HL-60/S4 (cell line): ENCODE results near the gene BCL2.

Experiments used
- in situ Hi-C: fragments of 300-500 bp; cut with MboI; formaldehyde crosslinking; loops from 2 replicates; pipeline ENCODE4 v1.14.3; 2022; ENCODE audit warnings: low sequenced_read_pairs

The BCL2 gene

DNA sequence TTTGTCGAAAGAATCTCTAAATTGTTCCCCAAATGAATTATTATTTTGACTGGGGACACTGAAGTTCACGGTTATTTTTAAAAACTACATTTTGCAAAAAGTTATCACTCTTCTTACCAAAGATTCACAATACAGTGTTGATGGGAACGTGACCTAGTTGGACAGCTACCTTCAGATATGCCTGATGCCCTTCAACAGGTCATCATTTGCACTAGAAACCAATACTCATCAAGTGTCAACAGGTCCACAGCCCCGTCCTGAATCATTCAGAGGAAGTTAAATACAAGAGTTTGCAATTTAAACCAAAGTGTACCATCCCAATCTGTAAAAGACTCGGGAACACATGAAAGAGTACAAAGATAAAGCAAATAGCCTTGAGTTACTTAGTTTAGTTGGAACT is 28.3 kb downstream of the BCL2 start:
- in situ Hi-C loops = no loop called here

- in situ Hi-C loops = no loop called here
Observed at GRCh38 chr18:63290821-63291200, 28.8 kb downstream of the BCL2 start.

GRCh38 chr18:63290166-63290820 is 29.3 kb downstream of the BCL2 start:
- in situ Hi-C loops = no loop called here

GRCh38 chr18:63288311-63288710 is 31.3 kb downstream of the BCL2 start:
- in situ Hi-C loops = no loop called here

GRCh38 chr18:63287691-63288220 is 31.8 kb downstream of the BCL2 start:
- in situ Hi-C loops = no loop called here

GRCh38 chr18:63286926-63287325 is 32.6 kb downstream of the BCL2 start:
- in situ Hi-C loops = no loop called here

GRCh38 chr18:63284827-63285733 is 34.5 kb downstream of the BCL2 start:
- in situ Hi-C loops = no loop called here

- in situ Hi-C loops = no loop called here
Observed at GRCh38 chr18:63284173-63284799, 35.3 kb downstream of the BCL2 start.

DNA sequence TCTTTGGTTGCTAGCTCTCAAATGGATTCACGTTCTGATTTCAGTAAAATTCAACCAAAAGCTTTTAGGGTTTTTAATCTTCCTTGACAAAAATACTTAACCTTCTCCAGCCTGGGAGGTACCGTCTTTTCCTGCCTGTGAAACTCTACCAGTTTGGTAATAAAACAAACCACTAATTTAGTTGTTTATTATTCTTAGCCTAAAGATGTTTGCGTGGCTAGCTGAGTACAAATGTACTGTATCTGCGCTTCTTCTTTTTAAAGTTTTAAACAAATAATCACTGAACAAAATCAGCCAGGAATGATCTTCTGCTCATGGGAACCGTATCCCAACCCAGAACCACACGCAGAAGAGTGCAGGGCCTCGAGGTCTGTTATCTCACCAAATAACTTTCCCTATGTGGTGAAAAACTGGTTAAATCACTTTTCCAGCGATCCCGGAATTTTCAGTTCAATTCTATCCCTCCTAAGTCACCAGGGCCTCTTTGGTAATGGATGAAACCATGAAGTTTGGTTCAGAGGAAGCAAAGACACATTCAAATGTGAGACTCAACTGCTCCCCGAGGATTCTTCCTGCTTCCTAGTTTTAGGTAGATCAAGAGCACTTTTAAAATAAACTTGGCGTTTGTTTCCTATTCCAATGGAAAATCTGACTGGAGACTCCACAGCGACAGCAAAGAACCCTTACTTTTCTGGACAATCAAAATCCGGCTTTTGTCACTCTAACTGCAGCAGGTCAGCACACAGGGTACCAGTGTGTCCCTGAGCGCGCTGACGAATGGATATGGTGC is 36.1 kb downstream of the BCL2 start:
- in situ Hi-C loops = no loop called here

DNA sequence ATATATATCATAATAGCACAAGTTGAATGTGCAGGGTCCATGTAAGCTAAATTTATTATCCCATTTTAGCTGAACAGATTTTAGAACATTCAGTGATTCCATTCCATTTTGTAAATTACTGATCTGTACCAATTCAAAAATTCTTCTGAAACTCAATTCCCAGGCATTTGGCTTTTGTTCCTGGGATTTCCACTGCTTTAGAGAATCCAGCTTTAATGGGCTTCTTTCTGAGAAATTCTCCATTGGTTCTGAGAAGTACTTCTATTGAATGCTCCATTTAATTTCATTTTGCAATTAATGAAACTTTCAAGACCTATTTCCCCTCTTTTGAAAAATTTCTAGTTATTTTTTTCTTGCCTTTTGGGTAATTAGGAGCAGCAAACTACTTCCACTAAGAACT is 36.8 kb downstream of the BCL2 start:
- in situ Hi-C loops = no loop called here

GRCh38 chr18:63273222-63273927 is 46.2 kb downstream of the BCL2 start:
- in situ Hi-C loops = no loop called here

DNA sequence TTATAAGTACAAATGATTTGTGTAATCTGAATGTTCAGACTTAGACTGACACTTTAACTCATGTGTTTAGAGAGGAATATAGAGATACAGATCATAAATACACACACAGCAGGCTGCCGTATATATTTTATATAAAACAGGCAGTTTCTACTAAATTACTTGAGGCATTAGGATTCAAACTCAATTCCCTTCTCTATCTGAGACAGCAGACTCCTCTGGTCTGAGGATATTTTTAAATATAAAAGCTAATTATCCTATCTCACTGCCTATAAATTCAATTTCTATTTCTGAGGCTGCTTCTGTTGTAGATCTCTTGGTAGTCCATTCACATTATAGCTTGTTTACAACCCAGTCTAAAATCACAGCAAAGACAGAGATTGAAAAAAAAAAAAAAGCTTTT is 46.9 kb downstream of the BCL2 start:
- in situ Hi-C loops = no loop called here

GRCh38 chr18:63271881-63272299 is 47.7 kb downstream of the BCL2 start:
- in situ Hi-C loops = no loop called here

DNA sequence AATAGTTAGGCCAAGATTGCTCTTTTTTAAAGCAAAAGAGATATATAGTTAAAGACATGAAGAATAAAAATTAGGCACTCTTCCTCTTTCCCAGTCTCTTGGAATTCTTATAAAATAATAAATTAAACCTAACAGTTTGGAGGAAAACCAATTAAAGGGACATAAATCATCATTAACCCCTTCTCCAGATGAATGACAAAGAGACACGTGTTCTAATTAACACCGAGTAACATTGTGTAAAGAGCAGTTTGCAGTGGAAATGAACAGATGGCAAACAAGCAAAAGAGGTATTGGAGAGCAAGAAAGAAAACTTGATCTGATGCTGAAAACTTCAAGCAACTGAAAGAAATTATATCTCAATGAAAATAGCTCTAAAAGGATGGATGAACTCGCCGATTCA is 48.4 kb downstream of the BCL2 start:
- in situ Hi-C loops = no loop called here

- in situ Hi-C loops = no loop called here
Observed at GRCh38 chr18:63267975-63268721, 51.4 kb downstream of the BCL2 start.

DNA sequence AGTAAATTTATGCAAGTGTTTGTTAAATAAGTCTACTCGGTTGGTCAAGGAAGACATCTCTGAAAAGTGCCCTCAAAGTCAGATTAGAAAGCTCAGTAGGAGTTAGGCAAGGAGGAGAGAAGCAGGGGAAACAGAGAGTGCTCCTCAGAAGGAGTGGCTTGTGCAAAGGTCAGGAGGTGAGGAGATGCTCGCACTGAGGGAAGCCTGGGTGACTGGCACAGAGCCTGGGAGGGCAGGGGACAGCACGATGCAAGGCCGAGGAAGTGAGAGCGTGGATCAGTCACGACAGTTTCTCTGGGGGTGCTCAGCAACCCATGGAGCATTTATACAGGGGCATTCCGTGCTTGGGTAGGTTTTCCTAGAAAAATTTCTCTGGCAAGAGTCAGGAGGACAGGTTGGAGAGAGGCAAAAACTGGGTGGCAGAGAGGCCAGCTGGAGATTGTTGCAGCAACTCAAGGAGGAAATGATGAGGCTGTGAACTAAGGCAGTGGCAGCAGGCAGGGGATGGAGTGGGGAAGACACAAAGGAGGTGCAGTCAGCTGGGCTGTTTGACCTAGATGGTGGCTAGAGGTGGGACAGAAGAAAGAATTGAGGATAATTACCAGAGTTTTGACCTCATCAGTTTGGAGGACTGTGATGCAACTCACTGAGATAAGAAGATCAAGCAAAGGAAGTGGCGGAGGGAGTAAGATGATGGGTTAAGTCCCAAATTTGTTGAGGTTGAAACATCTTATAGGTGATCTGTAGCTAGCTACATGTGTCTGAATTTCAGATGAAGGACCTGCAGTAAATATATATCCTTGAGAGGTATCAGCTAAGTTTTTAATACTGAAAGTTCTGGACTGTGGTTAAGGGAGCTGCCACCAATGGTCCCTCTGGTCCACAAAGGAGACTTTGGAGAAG is 52.4 kb downstream of the BCL2 start:
- in situ Hi-C loops = no loop called here

GRCh38 chr18:63265326-63265725 is 54.2 kb downstream of the BCL2 start:
- in situ Hi-C loops = no loop called here

- in situ Hi-C loops = no loop called here
Observed at GRCh38 chr18:63264871-63265270, 54.7 kb downstream of the BCL2 start.
